Vagina (tissue), 2 donors: ENCODE data around the gene IGSF5.

Source experiments
- POLR2A ChIP-seq, 2 donors: fragments of 450-650 bp; IDR thresholded peaks; one replicate each; pipeline ENCODE4 v1.6.1; 2017; ENCODE audit warnings: antibody characterized with exemption in 2 of 2, mild to moderate bottlenecking in 2 of 2, moderate library complexity in 2 of 2
- POLR2AphosphoS5 ChIP-seq, 2 donors: sonication (generic); formaldehyde crosslinking; IDR thresholded peaks; one replicate each; pipeline ENCODE4 v1.9.0; 2017; ENCODE audit warnings: antibody characterized with exemption in 2 of 2, mild to moderate bottlenecking in 2 of 2, low read depth in 1 of 2; ENCODE audit not compliant: insufficient read depth in 1 of 2

DNA sequence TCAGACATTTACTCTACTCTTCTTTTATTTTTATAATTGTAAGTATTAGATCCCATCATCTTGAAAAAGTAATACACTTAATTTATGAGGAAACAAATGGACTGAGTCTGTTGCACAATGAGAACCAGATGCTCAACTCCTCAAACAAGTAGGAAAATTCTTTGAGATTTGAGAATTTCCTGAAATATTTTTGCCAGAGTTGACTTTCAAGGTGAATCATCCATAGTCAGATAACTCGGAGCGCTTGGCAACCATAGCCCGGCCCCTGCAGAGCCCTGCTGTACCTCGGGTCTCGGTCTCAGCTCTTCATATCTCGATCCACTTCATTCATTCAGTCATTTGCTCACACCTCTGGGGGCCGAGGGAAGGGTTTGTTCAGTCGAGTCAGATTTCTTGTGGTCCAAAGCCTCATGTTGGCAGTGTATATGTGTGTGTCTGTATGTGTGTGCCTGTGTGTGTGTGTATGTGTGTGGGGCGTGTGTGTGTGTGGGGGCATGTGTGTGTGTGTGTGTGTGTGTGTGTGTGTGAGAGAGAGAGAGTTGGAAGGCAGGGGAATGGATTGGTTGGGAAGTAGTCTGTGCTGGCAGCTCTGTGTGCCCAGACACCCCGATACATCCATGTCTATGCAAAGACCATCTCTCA, 104.2 kb downstream of the IGSF5 start:
- no peak for TF ChIP-seq POLR2AphosphoS5 (IDR thresholded peaks at IDR 0.05; ENCODE audit: insufficient read depth in 1 of 2, low read depth in 1 of 2)
- TF ChIP-seq POLR2A (IDR thresholded peaks at IDR 0.05), result no peak
